Parathyroid adenoma (tissue), 2 donors: ENCODE results near the gene AAR2.

Experiments
- H2AFZ ChIP-seq: fragments of 300-600 bp; sonication (generic); one replicate; pipeline ENCODE4 v1.7.0; 2017; ENCODE audit warnings: antibody characterized with exemption, mild to moderate bottlenecking
- H3K27ac ChIP-seq: fragments of 300-600 bp; sonication (generic); one replicate; pipeline ENCODE4 v1.7.0; 2017
- H3K27me3 ChIP-seq: fragments of 300-600 bp; sonication (generic); one replicate; pipeline ENCODE4 v1.7.0; 2017; ENCODE audit warnings: low read length; ENCODE audit not compliant: control insufficient read depth, insufficient read depth
- H3K36me3 ChIP-seq: fragments of 300-600 bp; sonication (generic); one replicate; pipeline ENCODE4 v1.7.0; 2017; ENCODE audit warnings: low read length; ENCODE audit not compliant: control insufficient read depth, insufficient read depth
- H3K4me1 ChIP-seq: fragments of 300-600 bp; sonication (generic); one replicate; pipeline ENCODE4 v1.7.0; 2017; ENCODE audit warnings: control low read depth
- H3K4me2 ChIP-seq: fragments of 300-600 bp; sonication (generic); one replicate; pipeline ENCODE4 v1.7.0; 2017; ENCODE audit warnings: low read length
- H3K4me3 ChIP-seq: fragments of 300-600 bp; sonication (generic); one replicate; pipeline ENCODE4 v1.7.0; 2017; ENCODE audit warnings: low read depth, low read length
- H3K79me2 ChIP-seq: fragments of 300-600 bp; sonication (generic); one replicate; pipeline ENCODE4 v1.7.0; 2017; ENCODE audit warnings: control low read depth
- H3K9ac ChIP-seq: fragments of 300-600 bp; sonication (generic); one replicate; pipeline ENCODE4 v1.7.0; 2017; ENCODE audit warnings: mild to moderate bottlenecking
- H3K9me3 ChIP-seq: fragments of 300-600 bp; sonication (generic); one replicate; pipeline ENCODE4 v1.7.0; 2017; ENCODE audit warnings: low read length; ENCODE audit not compliant: control insufficient read depth
- TF ChIP-seq, protein P1 (sequence below): fragments of 300-600 bp; sonication (generic); IDR thresholded peaks from one replicate; pipeline ENCODE4 v1.7.0; 2017; ENCODE audit warnings: antibody characterized with exemption, mild to moderate bottlenecking
- donor health status: primary hyperparathyroidism.

AAR2 gene

DNA sequence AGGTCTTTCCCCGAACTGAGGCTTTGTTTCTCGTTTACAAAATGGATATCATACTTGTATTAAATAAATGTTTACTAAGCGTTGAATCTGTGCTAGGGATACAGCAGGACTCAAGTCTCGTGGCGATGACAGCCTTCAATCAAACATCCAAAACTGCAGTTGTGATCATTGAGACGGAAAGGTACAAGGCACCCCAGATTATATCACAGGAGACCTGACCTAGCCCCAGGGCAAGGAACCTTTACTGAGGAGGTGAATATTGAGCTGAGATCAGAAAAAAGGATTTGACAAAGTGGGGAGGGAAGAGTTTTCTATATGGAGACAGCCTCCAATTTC is 476 bp downstream of the AAR2 start:
- TF ChIP-seq, protein P1, sequence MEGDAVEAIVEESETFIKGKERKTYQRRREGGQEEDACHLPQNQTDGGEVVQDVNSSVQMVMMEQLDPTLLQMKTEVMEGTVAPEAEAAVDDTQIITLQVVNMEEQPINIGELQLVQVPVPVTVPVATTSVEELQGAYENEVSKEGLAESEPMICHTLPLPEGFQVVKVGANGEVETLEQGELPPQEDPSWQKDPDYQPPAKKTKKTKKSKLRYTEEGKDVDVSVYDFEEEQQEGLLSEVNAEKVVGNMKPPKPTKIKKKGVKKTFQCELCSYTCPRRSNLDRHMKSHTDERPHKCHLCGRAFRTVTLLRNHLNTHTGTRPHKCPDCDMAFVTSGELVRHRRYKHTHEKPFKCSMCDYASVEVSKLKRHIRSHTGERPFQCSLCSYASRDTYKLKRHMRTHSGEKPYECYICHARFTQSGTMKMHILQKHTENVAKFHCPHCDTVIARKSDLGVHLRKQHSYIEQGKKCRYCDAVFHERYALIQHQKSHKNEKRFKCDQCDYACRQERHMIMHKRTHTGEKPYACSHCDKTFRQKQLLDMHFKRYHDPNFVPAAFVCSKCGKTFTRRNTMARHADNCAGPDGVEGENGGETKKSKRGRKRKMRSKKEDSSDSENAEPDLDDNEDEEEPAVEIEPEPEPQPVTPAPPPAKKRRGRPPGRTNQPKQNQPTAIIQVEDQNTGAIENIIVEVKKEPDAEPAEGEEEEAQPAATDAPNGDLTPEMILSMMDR: no peak
- Histone ChIP-seq H3K27me3 (no peaks in the 10 kb centered on the region), H2AFZ (peak overlapping the region; percentile 97), H3K4me1 (peaks cover 7% of the 10 kb centered on the region), H3K27ac (peak overlapping the region; percentile 60), H3K9ac (peak overlapping the region; percentile 78), H3K9me3 (no peaks in the 10 kb centered on the region), H3K4me2 (peak overlapping the region; percentile 76), H3K79me2 (peaks cover 26% of the 10 kb centered on the region), H3K4me3 (peak overlapping the region; percentile 88), H3K36me3 (no peaks in the 10 kb centered on the region)

DNA sequence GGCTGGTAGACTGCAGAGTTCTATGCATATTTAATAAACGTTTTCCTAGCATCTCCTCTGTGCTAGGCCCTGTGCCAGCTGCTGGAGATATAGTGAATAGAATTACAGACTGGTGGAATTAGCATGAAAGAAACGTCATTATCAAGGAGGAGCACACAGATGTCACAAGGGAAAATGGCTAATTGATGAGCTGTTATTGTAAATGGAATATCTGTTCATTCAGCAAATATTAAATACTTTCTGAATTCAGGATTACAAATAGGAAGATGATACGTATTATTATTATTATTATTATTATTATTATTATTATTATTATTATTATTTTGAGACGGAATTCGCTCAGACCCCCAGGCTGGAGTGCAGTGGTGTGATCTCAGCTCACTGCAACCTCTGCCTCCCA is 1.2 kb downstream of the AAR2 start:
- Histone ChIP-seq H3K36me3 (no peaks in the 10 kb centered on the region), H3K4me3 (peak overlapping the region; percentile 88), H3K4me1 (peaks cover 7% of the 10 kb centered on the region), H3K9me3 (no peaks in the 10 kb centered on the region), H3K4me2 (peak overlapping the region; percentile 76), H3K27ac (no peak overlapping the region), H3K9ac (no peak overlapping the region), H3K79me2 (peaks cover 28% of the 10 kb centered on the region), H3K27me3 (no peaks in the 10 kb centered on the region), H2AFZ (no peak overlapping the region)
- TF ChIP-seq, protein P1: no peak

DNA sequence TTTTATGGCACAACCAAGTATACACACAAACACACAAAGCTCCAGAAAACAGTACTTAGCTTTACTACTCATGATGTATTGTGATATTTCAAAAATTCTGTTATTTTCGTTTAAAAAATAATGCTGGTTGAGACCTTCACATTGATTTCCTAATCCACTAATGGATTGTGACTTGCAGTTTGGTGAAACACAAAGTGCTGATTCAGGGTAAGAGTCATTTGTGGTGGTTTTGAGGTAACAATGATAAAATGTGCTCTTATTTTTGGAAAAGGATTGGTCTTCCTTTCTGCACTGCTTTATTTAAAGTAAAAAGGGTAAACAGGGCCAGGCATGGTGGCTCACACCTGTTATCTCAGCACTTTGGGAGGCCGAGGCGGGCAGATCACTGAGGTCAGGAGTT is 1.9 kb downstream of the AAR2 start:
- no peaks in the 10 kb centered on the region for H3K27me3 ChIP-seq
- H3K4me3 ChIP-seq: no peak overlapping the region
- no peaks in the 10 kb centered on the region for H3K36me3 ChIP-seq
- no peak overlapping the region for H2AFZ ChIP-seq
- TF ChIP-seq, protein P1: no peak
- H3K9me3 ChIP-seq: no peaks in the 10 kb centered on the region
- peaks cover 32% of the 10 kb centered on the region for H3K79me2 ChIP-seq
- no peak overlapping the region for H3K27ac ChIP-seq
- no peak overlapping the region for H3K9ac ChIP-seq
- H3K4me2 ChIP-seq: peak overlapping the region; percentile 4
- H3K4me1 ChIP-seq: peaks cover 7% of the 10 kb centered on the region

DNA sequence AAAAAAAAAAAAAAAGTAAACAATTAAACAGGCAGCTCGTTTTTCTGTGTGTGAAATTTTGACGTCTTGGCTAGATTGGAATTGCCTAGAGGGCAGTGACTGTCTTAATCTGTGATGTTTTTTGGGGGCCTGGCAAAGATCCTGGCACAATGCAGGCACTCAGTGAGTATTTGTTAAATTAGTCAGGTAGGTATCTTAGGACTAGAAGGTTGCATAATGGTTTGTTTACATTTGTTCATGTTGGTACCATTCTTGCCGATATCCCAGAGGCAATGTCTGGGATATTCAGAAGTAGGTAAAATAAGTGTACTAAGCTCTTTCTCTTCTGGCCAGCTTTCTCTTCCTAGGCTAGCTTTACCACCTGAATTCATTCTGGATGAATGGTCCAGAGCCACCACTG is 2.5 kb downstream of the AAR2 start:
- H3K27ac ChIP-seq: no peak overlapping the region
- H3K79me2 ChIP-seq: peaks cover 32% of the 10 kb centered on the region
- H3K4me1 ChIP-seq: peaks cover 7% of the 10 kb centered on the region
- H2AFZ ChIP-seq: no peak overlapping the region
- TF ChIP-seq, protein P1: no peak
- no peak overlapping the region for H3K4me2 ChIP-seq
- H3K4me3 ChIP-seq: no peak overlapping the region
- no peaks in the 10 kb centered on the region for H3K27me3 ChIP-seq
- no peaks in the 10 kb centered on the region for H3K36me3 ChIP-seq
- no peaks in the 10 kb centered on the region for H3K9me3 ChIP-seq
- H3K9ac ChIP-seq: no peak overlapping the region

DNA sequence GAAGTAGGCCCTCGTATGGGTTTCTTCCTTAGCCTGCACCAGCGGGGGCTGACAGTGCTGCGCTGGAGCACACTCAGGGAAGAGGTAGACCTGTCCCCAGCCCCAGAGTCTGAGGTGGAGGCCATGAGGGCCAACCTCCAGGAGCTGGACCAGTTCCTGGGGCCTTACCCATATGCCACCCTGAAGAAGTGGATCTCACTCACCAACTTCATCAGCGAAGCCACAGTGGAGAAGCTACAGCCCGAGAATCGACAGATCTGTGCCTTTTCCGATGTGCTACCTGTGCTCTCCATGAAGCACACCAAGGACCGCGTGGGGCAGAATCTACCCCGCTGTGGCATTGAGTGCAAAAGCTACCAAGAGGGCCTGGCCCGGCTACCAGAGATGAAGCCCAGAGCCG is 3.8 kb downstream of the AAR2 start:
- TF ChIP-seq, protein P1: no peak
- Histone ChIP-seq H3K4me2 (no peak overlapping the region), H3K4me3 (no peak overlapping the region), H3K27ac (no peak overlapping the region), H3K4me1 (peaks cover 7% of the 10 kb centered on the region), H3K9ac (no peak overlapping the region), H3K36me3 (no peaks in the 10 kb centered on the region), H2AFZ (no peak overlapping the region), H3K79me2 (peaks cover 42% of the 10 kb centered on the region), H3K9me3 (no peaks in the 10 kb centered on the region), H3K27me3 (no peaks in the 10 kb centered on the region)
